SK-MEL-5 (cell line): Measurements from ENCODE around the gene TMEM141. TPM values are rescaled to one million over a fixed set of nuclear protein-coding genes. Genes with fewer than 3 reads are reported as not detected.
"Not testable (repeated sequence)": the region's sequence is repeated elsewhere in the genome, so short reads cannot be mapped to it uniquely, and the experiment has no call there.

Experiments used
- DNase-seq: peaks from one replicate; pipeline ENCODE4 v3.0.0-alpha.2; 2016; ENCODE audit warnings: low read depth, low spot score
- in situ Hi-C: cut with HindIII; loops from 2 replicates; pipeline ENCODE4 v1.10.0; 2016; ENCODE audit warnings: low sequenced_read_pairs, high pct_unique_total_duplicates, low pct_unique_long_range_greater_than_20kb
- total RNA-seq: library from RNA; depleted of rRNA; stranded (reverse); fragments of >200 nt; shearing (Covaris generic); gene quantifications from 2 replicates; pipeline ENCODE4 v1.2.3, GENCODE V29; 2014

The TMEM141 gene
- total RNA-seq, 1 experiment from 2014 or later = 47.1 TPM

DNA sequence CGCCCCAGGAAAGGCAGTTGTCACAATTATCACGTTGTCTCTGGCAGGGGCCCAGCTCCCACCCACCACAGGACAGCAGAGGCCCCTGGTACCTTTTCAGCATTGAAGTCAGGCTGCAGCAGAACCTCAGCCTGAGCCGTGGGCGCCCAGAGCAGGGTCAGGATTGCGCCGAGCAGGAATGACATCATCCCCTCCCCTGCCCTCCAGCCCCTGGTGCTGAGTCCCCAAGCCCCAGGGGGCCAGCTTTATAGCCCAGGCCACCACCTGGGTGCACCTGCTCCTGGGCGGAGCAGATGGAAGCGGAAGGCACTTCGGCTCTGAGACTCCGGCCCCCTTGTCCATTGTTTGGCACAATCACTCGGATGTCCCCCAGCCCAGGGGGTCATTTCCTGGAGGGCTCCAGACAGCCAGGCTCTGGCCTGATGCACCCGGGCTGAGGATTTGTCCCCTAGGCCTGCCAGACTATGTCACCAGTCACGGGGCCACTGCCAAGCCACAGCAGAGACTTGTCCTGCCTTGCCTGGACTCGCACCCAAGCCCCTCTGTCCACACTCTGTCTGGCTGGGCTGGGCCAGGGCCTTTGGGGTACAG is 26.7 kb upstream of the TMEM141 start, which contains the start of gene LCN15:
LCN15 (minus strand) TSS at position 218 of the 591 bp plus-strand sequence; CDS start at position 188, 30 bp downstream.
- no peak for DNase-seq
- in situ Hi-C loops = no loop called here

DNA sequence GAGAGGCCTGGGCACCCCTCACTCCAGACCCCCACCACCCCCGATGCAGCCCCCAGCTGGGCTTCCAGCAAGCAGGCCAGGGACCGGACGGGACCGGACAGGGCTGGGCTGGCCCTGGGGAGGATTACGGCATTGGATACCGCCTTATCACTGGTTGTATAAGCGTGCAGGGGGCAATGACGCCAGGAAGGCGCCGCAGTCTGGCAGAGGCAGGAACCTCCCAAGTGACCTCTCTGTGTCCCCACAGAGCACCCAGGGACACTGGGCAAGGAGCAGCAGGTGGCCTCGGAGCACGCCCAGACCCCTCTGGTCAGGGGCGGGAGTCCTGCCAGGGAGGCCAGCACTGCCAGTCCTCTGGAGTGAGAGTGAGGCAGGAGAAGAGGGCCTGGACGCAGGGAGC is 26.1 kb upstream of the TMEM141 start:
- no peak for DNase-seq
- in situ Hi-C loops = no loop called here

DNA sequence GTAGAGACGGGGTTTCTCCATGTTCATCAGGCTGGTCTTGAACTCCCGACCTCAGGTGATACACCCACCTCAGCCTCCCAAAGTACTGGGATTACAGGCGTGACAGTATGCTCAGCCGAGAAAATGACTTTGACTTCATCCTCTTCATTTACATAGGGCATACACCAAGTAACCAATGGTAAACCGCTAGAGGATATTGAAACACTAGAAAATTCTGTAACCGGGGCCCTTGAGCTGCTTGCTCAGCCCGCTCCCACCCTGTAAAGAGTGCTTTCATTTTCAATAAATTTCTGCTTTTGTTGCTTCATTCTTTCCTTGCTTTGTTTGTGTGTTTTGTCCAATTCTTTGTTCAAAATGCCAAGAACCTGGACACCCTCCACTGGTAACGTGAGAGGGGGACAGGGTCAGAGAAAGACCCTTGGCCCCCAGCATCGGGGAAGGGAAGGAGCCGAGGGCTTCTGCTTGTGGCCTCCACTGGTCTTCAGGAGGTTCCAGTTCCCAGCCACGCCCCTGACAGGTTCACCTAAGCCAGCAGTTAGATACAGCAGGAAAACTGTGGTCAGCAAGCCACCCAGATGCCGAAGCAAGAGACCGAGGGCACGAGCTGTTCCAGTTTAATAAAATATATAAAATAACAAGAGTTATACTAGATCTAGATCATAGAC is 25.3 kb upstream of the TMEM141 start:
- in situ Hi-C loops, DNase-seq: not testable (repeated sequence)

DNA sequence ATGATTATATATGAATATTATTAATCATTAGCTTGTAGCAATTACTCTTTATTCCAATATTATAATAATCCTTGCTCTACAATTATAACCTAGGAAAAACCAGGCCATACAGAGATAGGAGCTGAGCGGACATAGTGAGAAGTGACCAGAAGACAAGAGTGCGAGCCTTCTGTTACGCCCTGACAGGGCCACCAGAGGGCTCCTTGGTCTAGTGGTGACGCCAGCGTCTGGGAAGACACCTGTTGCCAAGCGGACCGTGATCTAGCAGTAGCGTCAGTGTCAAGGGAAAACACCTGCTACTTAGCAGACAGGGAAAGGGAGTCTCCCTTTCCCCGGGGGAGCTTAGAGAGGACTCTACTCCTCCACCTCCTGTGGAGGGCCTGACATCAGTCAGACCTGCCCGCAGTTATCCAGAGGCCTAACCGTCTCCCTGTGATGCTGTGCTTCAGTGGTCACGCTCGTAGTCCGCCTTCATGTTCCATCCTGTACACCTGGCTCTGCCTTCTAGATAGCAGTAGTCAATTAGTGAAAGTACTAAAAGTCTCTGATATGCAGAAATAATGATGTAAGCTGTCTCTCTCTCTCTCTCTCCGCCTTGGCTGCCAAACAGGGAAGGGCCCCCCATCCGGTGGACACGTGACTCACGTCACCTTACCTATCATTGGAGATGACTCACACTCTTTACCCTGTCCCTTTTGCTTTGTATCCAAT is 24.6 kb upstream of the TMEM141 start:
- in situ Hi-C loops = not testable (repeated sequence)
- DNase-seq = peak; percentile 62

DNA sequence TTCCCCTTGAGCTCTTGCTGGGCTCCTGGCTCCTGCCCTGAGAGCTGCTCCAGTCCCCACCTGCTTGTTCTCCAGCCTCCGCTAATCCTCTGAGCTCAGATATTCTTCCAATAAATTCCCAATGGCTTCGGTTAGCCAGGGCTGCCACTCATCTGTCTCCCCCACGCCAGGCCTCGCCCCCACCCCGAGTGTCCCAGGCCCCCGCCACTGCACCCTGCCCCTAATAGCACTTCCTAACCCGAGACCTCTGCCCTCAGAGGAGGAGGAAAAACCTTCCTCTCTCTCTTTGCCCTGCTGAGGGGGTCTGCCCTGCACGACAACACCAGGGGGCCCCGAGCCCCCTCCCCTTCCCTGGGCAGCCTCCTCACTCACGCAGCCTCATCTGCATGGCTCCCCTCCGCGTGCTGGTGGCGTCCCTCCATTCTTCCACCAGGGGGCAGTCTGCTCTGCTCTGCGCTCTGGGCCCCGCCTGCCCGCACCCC is 21.4 kb upstream of the TMEM141 start:
- in situ Hi-C loops = no loop called here
- peak; percentile 64 for DNase-seq

DNA sequence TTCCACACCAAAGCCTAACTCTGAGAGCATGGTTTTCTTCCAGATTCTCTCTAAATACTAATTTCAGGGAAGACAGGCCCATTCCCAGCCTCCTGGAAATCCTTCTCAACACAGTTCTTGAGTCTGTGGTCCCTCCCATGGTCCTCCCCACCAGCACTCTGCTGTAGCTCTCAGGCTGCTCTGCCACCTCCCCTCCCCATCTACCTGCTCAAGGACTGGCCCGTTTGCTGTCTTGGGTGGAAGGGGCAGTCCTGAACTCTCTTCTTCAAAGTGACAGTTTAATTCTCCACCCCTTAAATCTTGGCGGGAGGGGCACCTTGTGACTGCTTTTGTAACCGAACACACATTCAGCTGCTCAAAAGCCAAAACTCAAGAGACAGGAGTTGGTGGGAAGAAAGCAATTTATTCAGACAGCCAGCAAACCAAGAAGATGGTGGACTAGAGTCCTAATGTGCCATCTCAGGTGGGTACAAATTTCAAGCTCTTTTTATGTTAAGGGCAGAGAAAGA is 19.2 kb upstream of the TMEM141 start:
- DNase-seq = no peak
- in situ Hi-C loops = no loop called here

DNA sequence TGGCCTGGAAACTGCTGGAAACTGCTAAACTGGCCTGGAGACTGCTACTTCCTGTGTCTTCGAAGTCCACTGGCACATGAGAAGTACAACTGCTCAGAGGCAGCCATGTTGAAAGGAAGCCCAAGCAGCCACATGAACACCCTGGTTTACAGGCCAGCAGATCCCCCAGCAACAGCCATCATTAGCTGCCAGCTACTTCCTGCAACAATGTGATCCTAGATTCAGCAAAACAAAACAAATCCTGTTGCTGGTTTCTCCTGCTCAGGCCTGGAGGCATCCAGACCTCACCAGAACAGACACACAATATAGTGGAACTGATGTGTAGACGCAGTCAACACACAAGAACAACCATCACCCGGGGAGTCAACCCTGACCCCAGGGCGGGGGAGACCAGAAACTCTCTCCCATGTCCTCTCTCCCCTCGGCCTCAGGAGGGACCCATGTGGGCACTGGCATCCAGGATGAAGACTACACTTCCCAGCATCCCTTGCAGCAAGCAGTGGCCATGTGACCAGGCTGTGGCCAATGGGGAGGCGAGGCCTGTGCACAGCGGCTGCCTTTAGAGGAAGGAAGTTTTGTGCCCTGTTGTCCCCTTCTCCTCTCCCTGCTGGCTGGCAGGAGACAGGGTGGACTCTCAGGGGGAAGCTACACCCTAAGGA is 17.6 kb upstream of the TMEM141 start:
- peak; percentile 57 for DNase-seq
- in situ Hi-C loops = no loop called here

DNA sequence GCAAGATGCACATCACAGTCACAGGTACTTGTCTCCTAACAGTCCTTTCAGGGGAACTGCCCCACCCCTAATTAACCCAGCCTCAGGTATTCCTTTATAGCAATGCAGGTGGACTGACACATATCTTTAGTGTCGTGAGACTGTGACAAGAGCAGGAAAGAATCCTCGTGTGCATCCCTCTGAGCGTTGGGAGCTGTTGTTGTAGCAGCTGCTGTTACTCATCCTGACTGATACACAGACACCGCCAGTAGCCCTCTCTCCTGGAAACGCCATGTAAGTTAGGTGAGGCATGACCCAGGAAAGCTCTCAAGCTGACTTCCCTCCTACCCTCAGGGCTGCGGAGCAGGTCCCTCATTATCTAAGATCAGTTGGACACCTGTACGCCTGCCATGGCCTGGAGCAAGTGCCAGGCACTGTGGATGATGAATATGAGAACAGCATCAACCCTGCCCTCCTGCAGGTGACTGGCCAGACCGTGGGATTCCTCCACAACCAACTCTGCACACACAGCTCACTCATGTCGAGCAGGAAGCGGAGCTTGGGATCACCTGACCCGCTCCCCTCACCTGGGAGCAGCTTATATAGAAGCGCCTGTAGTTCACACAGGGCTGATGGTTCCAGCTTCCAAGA is 16.6 kb upstream of the TMEM141 start:
- in situ Hi-C loops = no loop called here
- no peak for DNase-seq

DNA sequence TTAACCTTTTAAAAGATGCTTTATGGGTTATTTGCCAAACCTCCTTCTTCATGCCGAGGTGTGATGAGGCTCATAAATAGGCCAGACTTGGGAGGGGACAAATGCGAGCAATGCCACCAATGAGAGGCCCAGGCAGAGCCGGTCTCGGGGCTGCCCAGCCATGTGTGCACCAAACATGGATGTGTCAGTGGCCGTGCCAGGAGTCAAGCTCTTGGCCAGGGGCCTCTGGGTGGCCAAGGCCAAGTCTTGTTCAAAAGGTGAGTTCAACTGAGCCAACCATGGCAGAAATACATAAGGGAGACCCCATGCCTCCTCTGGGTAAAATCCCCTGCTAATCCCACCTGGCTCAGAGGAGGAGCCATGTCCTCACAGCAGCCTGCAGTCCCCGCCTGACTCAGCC is 16.0 kb upstream of the TMEM141 start:
- in situ Hi-C loops = no loop called here
- no peak for DNase-seq

DNA sequence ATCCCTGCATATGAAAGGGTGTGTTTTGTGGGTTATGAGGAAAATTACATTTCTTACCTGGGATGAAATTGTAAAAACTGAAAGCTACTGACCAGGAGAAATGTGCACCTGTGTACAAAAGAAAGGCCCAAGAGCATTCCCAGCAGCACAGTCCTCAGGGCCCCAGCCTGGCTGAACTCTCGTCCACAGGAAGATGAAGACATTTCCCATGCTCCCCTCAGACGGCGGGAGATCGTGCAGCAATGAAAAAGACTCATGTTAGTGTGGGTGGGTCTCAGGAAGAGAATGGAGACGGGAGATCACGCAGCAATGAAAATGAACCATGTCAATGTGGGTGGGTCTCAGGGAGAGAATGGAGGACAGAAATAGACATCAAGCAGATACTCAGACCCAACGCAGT is 14.2 kb upstream of the TMEM141 start:
- no peak for DNase-seq
- in situ Hi-C loops = no loop called here

DNA sequence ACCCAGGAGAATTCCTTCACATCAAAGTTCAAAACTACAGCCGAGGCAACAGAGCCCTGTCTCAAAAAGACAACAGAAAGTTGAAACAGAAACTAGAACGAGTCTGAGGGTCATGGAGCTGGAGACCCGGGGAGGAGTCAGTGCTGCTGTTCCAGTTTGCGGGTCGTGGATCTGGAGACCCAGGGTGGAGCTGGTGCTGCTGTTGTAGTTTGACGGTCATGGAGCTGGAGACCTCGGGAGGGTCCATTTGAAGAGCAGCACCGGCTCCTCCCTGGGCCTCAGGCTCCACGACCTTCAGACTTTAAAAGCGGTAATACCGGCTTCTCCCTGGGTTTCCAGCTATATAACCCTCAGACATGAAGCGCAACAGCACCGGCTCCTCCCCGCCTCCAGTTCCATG is 13.8 kb upstream of the TMEM141 start:
- no peak for DNase-seq
- in situ Hi-C loops = no loop called here

DNA sequence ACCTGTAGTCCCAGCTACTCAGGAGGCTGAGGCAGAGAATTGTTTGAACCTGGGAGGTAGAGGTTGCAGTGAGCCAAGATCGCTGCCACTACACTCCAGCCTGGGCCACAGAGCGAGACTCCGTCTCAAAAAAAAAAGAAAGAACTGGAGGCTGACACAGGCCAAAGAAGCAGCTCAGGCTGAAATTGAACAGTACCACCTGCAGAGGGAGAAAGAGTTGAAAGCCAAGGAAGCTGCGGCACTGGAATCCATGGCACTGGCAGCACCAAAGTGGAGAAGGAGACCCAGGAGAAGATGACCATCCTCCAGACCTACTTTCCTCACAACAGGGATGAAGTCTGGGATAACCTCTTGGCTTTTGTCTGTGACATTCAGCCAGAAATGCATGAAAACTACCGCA is 11.3 kb upstream of the TMEM141 start:
- in situ Hi-C loops = no loop called here
- DNase-seq = no peak

DNA sequence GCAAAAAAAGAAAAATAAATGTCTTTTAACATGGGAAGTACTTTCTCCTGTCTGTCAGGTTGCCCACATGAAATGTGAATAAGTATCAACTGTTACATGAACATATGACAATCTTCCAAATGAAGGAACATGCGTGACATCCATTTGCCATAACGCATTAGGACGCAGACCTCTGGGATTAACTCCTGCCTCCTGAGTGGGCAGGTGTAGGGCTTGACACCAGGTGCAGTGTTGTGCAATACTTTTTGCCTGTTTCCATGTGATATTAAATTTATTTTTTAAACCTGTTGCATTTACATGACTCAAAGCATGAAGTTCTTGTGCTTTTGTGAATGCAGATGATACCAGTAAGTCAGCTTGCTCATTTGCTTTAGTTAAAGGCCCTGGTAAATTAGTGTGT is 8.7 kb upstream of the TMEM141 start:
- in situ Hi-C loops = no loop called here

DNA sequence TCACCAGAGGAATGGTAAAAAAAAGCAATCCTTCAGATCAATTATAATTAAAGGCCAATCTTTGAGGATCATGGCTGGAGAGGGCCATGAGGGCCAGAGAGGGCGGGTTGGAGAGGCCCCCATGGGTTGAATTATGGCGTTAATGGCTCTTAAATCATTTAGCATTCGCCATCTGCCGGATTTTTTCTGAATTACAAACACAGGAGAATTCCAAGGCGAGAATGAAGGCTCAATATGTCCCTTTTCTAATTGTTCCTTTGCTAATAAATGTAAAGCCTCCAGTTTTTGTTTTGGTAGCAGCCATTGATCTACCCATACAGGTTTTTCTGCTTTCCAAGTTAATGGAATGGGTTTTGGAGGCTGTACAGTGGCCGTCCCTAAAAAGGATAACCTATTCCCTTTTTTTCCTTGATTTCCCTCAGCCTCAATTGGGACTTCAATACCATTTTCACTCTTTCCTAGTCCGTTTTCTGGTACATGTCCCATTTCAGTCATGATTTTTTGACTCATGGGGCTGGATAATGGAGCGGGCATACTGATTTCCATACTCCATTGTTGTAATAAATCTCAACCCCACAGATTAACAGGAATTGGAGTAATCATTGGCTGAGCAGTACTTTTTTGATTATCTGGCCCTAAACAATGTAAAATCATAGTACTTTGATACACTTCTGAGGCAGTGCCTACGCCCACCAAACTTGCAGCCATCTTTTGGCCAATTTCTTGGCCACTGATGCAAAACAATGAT is 6.7 kb upstream of the TMEM141 start:
- peak; percentile 71 for DNase-seq
- in situ Hi-C loops = no loop called here

More for the DNA sequence above, 8.7 kb upstream of the TMEM141 start:
- no peak for DNase-seq

DNA sequence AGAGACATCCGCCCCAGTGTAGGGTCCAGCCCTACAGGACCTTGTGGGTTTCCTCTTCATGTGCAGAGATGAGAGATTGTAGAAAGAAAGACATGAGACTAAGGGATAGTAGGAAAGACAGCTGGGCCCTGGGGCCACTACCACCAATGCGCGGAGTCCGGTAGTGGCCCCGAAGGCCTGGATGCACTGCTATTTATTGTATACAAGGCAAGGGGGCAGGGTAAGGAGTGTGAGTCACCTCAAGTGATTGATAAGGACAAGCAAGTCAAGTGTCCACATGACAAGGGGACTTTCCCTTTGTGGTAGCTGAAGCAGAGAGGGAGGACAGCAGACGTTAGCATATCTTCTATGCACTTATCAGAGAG is 6.2 kb upstream of the TMEM141 start:
- in situ Hi-C loops = no loop called here

DNA sequence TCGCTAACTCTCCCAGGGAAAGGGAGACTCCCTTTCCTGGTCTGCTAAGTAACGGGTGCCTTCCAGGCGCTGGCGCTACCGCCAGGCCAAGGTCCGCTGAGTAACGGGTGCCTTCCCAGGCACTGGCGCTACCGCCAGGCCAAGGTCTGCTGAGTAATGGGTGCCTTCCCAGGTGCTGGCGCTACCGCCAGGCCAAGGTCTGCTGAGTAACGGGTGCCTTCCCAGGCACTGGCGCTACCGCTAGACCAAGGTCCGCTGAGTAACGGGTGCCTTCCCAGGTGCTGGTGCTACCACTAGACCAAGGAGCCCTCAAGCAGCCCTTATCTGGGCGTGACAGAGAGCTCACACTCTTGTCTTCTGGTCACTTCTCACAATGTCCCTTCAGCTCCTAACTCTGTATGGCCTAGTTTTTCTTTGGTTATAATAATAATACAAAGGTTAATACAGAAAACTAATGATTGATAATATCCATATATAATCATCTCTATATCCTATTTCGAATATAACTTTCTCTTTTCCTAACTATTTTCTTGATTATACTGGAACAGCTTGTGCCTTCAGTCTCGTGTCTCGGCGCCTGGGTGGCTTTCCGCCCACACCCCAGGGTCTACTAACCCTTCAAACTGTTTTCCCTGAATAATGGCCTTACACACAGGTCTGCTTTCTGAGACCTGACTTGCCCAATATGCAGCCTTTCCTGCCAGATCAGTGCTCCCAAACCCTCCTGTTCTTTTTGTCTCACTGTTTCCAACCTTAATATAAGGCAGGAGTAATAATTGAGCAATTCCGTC is 5.4 kb upstream of the TMEM141 start:
- in situ Hi-C loops = not testable (repeated sequence)

More for the DNA sequence above, 6.2 kb upstream of the TMEM141 start:
- no peak for DNase-seq

More for the DNA sequence above, 5.4 kb upstream of the TMEM141 start:
- DNase-seq = not testable (repeated sequence)
